AG04450 (cell line): Measurements from ENCODE around the gene LRTM2. TPM values are rescaled to one million over a fixed set of nuclear protein-coding genes. Genes with fewer than 3 reads are reported as not detected.

Experiments
- CTCF ChIA-PET: fragments of 300-600, 350-600 bp; formaldehyde crosslinking; extraction: SDS; loops from one replicate; lab custom pipeline; 2022; ENCODE audit warnings: antibody characterized with exemption, inconsistent platforms; lab: Charles Lee
- POLR2A ChIA-PET: fragments of 350-600 bp; formaldehyde crosslinking; extraction: SDS; loops from one replicate; lab custom pipeline; 2021; ENCODE audit warnings: antibody characterized with exemption, inconsistent platforms; lab: Yijun Ruan, JAX
- DNase-seq: peaks from one replicate; pipeline ENCODE4 v3.0.0-alpha.2; 2011; ENCODE audit warnings: low read depth, low spot score
- H3K27ac ChIP-seq: one replicate; pipeline ENCODE4 v1.5.1; 2012; ENCODE audit warnings: low read depth, low read length, control low read depth
- H3K27me3 ChIP-seq: one replicate; pipeline ENCODE4 v1.6.0; 2012; ENCODE audit warnings: low read length; ENCODE audit not compliant: control insufficient read depth, insufficient read depth
- H3K4me3 ChIP-seq: 2 replicates; pipeline ENCODE4 v1.5.1; 2011; ENCODE audit warnings: mild to moderate bottlenecking, low read depth, low read length, control low read depth
- H3K9me3 ChIP-seq: 2 replicates; pipeline ENCODE4 v1.5.1; 2012; ENCODE audit warnings: low read length; ENCODE audit not compliant: control insufficient read depth, insufficient read depth
- CTCF ChIP-seq: IDR thresholded peaks from 2 replicates; pipeline ENCODE4 v1.5.1; 2011; ENCODE audit warnings: low read depth, low read length, control low read depth, inconsistent platforms
- polyA plus RNA-seq: library from polyadenylated mRNA; depleted of rRNA; stranded (reverse); fragments of >200 nt; gene quantifications from 2 replicates; pipeline ENCODE4 v1.2.3, GENCODE V29; 2011

Gene LRTM2
- polyA plus RNA-seq, 1 experiment, result not detected

GRCh38 chr12:1864867-1865266, 44.5 kb downstream of the LRTM2 start:
- peaks cover 51% of the 10 kb centered on the region for H3K27me3 ChIP-seq
- POLR2A ChIA-PET, result no interaction called here
- TF ChIP-seq CTCF, result no peak
- CTCF ChIA-PET, result no interaction called here
- no peak for DNase-seq
- H3K4me3 ChIP-seq, result no peak overlapping the region
- peaks cover 12% of the 10 kb centered on the region for H3K9me3 ChIP-seq
- no peak overlapping the region for H3K27ac ChIP-seq

- peaks cover 12% of the 10 kb centered on the region for H3K9me3 ChIP-seq
- CTCF ChIA-PET, result no interaction called here
- H3K27ac ChIP-seq, result no peak overlapping the region
- H3K27me3 ChIP-seq, result peaks cover 51% of the 10 kb centered on the region
- H3K4me3 ChIP-seq, result no peak overlapping the region
- POLR2A ChIA-PET, result no interaction called here
- no peak for TF ChIP-seq CTCF
- DNase-seq, result no peak
Measured at GRCh38 chr12:1865284-1865866, 45.0 kb downstream of the LRTM2 start.

- CTCF ChIA-PET, result interaction anchor here (1.2 kb wide), 1 partner anchor 12 kb away, joined by 3 read pairs; no protein-coding TSS in a partner anchor
- H3K9me3 ChIP-seq, result peaks cover 15% of the 10 kb centered on the region
- DNase-seq, result no peak
- H3K4me3 ChIP-seq, result no peak overlapping the region
- POLR2A ChIA-PET, result no interaction called here
- peaks cover 55% of the 10 kb centered on the region for H3K27me3 ChIP-seq
- TF ChIP-seq CTCF, result no peak
- H3K27ac ChIP-seq, result no peak overlapping the region
Measured at GRCh38 chr12:1869145-1869544, 48.8 kb downstream of the LRTM2 start.

GRCh38 chr12:1870086-1870485, 49.7 kb downstream of the LRTM2 start:
- peaks cover 7% of the 10 kb centered on the region; the same call in 1 of the 2 replicates for H3K9me3 ChIP-seq
- CTCF ChIA-PET, result interaction anchor here (1.2 kb wide), 1 partner anchor 11 kb away, joined by 3 read pairs; no protein-coding TSS in a partner anchor
- no peak overlapping the region for H3K27ac ChIP-seq
- no peak for DNase-seq
- H3K4me3 ChIP-seq, result no peak overlapping the region
- peaks cover 54% of the 10 kb centered on the region for H3K27me3 ChIP-seq
- POLR2A ChIA-PET, result no interaction called here
- no peak for TF ChIP-seq CTCF

GRCh38 chr12:1870998-1871917, 50.9 kb downstream of the LRTM2 start:
- TF ChIP-seq CTCF, result no peak
- Histone ChIP-seq H3K9me3 (peaks cover 3% of the 10 kb centered on the region; the same call in 1 of the 2 replicates), H3K27me3 (peaks cover 61% of the 10 kb centered on the region), H3K4me3 (no peak overlapping the region), H3K27ac (no peak overlapping the region)
- no peak for DNase-seq
- CTCF ChIA-PET, result no interaction called here
- POLR2A ChIA-PET, result no interaction called here
